HG03432 (cell line): ENCODE data around the gene EGFR.
A peak's percentile ranks its signal among the peaks of the same experiment; 100 is the strongest.
"Not testable (repeated sequence)": the region's sequence is repeated elsewhere in the genome, so short reads cannot be mapped to it uniquely, and the experiment has no call there.

ENCODE experiments used
- ATAC-seq: cut with Tn5 transposase; IDR thresholded peaks from one replicate; pipeline ENCODE4 v1.9.1; 2021; ENCODE audit warnings: mild to moderate bottlenecking, moderate library complexity; ENCODE audit not compliant: unreplicated experiment

The EGFR gene

DNA sequence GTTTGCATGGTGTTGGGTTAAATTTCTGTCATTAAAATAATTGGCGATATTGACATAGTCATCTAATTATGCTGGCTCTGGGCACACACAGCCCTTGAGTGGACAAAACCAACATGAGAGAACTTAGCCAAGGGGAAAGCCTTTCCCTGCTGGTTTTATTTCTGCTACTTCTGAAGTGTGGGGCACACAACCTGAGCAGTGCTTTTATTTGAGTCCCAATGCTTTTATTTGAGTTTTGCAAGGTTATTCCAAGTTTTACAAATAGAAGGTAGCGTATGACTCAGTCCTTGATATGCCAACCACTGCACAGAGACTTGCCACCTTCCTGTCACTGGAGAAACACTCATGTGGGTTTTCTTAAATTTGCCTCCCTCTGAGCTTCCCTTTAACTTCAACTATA lies 145.7 kb downstream of the EGFR start:
- ATAC-seq, result no peak

DNA sequence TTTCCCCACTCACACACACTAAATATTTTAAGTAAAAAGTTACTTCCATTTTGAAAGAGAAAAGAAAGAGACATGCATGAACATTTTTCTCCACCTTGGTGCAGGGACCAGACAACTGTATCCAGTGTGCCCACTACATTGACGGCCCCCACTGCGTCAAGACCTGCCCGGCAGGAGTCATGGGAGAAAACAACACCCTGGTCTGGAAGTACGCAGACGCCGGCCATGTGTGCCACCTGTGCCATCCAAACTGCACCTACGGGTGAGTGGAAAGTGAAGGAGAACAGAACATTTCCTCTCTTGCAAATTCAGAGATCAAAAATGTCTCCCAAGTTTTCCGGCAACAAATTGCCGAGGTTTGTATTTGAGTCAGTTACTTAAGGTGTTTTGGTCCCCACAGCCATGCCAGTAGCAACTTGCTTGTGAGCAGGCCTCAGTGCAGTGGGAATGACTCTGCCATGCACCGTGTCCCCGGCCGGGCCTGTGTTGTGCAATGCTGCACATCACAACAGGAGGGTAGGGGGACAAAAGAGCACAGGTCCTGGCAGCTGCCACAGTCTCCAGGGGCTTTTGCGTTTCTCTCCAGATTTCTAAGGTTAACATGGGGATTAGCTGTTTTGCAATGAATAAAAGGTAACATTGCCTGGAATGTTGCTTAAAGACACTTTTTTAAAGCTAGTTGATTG lies 146.5 kb downstream of the EGFR start:
- ATAC-seq, result no peak

DNA sequence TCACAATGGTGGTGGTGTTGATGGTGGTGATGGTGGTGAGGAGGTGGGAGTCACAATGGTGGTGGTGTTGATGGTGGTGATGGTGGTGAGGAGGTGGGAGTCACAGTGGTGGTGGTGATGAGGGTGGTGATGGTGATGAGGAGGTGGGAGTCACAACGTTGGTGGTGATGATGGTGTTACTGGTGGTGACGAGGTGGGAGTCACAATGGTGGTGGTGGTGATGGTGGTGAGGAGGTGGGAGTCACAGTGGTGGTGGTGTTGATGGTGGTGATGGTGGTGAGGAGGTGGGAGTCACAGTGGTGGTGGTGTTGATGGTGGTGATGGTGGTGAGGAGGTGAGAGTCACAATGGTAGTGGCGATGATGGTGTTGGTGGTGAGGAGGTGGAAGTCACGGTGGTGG lies 148.5 kb downstream of the EGFR start:
- not testable (repeated sequence) for ATAC-seq

DNA sequence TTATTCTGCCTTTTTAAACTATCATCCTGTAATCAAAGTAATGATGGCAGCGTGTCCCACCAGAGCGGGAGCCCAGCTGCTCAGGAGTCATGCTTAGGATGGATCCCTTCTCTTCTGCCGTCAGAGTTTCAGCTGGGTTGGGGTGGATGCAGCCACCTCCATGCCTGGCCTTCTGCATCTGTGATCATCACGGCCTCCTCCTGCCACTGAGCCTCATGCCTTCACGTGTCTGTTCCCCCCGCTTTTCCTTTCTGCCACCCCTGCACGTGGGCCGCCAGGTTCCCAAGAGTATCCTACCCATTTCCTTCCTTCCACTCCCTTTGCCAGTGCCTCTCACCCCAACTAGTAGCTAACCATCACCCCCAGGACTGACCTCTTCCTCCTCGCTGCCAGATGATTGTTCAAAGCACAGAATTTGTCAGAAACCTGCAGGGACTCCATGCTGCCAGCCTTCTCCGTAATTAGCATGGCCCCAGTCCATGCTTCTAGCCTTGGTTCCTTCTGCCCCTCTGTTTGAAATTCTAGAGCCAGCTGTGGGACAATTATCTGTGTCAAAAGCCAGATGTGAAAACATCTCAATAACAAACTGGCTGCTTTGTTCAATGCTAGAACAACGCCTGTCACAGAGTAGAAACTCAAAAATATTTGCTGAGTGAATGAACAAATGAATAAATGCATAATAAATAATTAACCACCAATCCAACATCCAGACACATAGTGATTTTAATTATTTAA lies 151.7 kb downstream of the EGFR start:
- no peak for ATAC-seq

DNA sequence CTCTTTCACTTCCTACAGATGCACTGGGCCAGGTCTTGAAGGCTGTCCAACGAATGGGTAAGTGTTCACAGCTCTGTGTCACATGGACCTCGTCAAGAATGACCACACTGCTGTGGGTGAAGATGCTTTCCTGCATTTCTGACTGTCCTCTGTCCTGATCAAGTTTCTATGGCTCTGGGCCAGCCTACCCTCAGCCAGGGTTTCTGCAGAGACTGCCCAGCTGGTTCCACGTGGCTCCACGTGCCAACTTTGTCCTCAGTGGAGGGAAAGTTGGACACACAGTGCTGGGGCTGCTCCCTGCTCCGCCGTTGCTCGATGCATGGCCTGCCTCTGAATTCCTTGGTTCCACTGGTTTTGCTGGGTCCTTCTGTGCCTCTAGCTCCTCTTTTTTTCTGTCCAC lies 152.3 kb downstream of the EGFR start:
- ATAC-seq, result no peak

DNA sequence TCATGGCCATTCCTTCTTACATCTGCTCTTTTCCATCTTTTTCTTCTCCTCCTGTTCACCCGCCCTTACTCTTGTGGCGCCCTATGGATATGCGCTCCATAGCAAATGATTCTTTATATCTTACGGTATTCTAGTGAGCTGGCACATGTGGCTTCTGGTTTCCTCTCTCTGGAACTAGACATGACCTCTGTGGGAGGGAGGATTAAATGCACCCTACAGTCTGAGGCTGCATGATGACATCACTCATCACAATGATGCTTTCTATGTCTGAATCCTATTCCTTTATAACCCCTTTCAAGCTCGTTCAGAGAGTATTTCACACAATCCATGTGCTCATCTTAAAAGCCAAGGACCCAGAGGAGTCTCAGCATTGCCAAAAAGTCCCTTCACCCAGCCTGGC lies 153.3 kb downstream of the EGFR start:
- ATAC-seq, result no peak

DNA sequence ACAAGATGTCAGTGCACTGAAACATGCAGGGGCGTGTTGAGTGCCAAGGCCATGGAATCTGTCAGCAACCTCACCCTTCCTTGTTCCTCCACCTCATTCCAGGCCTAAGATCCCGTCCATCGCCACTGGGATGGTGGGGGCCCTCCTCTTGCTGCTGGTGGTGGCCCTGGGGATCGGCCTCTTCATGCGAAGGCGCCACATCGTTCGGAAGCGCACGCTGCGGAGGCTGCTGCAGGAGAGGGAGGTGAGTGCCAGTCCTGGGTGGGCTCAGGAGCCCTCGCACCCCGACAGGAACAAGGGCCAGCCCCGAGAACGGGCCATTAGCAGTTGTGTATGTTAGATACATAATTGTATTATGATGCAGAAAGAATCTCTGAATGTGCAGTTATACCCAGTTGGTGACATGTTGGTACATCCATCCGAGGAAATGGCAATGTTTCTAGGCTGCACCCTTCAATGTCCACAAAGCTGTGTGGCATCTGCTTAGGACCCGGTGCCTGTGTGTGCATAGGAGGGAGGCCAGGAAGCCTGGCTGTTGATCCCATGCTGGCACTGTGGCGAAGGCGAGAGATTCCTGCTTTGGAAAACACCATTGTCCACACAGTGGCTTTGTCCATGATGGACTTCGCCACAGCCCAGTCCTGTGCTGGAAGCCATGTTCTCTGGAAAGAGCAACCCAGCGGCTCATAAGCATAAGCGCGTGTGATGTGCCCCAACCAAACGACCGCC lies 154.2 kb downstream of the EGFR start:
- no peak for ATAC-seq

DNA sequence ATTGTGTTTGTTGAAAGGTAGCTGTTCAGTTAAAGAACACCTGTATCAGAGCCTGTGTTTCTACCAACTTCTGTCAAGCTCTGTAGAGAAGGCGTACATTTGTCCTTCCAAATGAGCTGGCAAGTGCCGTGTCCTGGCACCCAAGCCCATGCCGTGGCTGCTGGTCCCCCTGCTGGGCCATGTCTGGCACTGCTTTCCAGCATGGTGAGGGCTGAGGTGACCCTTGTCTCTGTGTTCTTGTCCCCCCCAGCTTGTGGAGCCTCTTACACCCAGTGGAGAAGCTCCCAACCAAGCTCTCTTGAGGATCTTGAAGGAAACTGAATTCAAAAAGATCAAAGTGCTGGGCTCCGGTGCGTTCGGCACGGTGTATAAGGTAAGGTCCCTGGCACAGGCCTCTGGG lies 154.9 kb downstream of the EGFR start:
- no peak for ATAC-seq

DNA sequence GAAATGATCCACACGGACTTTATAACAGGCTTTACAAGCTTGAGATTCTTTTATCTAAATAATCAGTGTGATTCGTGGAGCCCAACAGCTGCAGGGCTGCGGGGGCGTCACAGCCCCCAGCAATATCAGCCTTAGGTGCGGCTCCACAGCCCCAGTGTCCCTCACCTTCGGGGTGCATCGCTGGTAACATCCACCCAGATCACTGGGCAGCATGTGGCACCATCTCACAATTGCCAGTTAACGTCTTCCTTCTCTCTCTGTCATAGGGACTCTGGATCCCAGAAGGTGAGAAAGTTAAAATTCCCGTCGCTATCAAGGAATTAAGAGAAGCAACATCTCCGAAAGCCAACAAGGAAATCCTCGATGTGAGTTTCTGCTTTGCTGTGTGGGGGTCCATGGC lies 155.6 kb downstream of the EGFR start:
- ATAC-seq, result no peak

DNA sequence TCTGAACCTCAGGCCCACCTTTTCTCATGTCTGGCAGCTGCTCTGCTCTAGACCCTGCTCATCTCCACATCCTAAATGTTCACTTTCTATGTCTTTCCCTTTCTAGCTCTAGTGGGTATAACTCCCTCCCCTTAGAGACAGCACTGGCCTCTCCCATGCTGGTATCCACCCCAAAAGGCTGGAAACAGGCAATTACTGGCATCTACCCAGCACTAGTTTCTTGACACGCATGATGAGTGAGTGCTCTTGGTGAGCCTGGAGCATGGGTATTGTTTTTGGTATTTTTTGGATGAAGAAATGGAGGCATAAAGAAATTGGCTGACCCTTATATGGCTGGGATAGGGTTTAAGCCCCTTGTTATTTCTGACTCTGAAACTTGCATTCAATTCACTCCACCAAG lies 156.0 kb downstream of the EGFR start:
- no peak for ATAC-seq

DNA sequence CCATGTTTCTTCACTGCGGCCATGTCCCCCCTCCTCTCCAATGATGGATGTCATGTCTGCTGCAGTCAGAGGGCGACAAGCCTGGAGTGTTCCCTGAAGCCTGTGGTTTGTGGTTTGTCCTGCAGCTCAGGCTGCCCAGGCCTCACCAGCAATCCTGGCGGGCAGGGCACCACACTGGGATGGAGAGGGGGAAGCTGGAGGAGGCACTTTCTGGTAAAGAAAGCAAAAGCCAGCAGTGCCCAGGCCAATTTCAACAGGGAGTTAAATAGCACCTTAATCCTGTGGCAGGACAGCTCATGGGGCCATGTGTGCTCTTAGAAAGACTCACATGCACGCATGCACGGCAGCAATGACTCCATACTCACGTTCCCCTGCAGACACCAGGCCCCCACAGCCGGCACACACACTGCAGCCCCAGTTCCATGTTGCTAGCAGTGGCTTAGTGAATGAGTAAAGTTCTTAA lies 158.3 kb downstream of the EGFR start:
- no peak for ATAC-seq

DNA sequence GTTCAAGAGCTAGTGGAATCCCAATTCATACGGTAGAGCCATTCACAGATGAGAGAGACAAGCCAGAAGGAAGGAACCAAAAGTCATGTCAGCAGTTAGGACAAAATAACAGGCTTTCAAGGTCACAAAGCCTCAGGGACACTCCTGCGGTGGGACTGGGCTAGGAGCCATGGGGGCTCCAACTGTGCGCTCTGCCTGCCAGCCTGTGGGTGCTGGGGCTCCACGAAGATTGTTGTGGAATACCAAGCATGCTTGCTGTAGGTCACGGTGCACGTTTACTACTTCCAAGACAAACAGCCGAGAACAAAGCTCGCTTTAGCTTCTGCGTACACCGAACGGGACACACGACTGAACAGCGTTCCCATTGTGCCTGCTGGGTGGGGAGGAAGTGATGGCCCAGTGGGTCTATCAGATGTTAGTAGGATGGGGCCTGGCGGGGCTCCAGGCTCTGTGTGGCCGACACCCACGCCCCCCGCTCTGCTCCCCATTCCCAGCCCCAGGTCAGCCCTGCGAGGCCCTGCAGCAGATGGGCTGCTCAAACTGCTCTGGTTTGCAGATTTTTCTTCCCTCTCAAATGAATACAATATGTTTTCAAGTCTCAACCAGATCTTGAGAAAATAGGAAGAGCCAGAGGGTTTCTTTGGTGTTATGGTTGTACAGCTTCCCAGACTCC lies 158.9 kb downstream of the EGFR start:
- no peak for ATAC-seq

DNA sequence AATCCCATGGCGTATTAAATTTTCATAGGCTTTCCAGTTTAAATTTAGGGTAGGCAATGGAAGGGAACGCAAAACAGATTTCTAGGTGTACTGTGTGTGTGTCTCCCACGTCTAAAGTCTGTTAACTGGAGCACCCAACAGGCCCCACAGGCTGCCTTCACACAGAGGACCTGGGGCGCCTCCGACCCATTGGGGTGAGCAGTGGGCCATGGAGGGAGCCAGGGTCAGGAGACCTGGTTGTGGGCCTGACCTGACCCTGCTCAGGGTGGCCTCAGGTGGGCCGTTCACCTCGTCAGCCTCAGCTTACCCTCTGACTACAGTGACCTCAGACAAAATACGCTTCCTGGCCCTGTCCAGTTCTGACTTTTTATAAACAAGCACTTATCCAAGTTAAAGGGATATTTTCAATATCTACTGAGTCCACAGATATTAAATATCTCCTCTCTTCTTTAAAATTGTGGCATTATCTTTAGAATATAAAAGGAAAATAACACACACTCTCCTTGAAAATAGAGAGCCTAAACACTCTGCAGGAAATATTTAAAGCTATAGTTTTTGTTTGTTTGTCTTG lies 159.6 kb downstream of the EGFR start:
- ATAC-seq, result no peak

DNA sequence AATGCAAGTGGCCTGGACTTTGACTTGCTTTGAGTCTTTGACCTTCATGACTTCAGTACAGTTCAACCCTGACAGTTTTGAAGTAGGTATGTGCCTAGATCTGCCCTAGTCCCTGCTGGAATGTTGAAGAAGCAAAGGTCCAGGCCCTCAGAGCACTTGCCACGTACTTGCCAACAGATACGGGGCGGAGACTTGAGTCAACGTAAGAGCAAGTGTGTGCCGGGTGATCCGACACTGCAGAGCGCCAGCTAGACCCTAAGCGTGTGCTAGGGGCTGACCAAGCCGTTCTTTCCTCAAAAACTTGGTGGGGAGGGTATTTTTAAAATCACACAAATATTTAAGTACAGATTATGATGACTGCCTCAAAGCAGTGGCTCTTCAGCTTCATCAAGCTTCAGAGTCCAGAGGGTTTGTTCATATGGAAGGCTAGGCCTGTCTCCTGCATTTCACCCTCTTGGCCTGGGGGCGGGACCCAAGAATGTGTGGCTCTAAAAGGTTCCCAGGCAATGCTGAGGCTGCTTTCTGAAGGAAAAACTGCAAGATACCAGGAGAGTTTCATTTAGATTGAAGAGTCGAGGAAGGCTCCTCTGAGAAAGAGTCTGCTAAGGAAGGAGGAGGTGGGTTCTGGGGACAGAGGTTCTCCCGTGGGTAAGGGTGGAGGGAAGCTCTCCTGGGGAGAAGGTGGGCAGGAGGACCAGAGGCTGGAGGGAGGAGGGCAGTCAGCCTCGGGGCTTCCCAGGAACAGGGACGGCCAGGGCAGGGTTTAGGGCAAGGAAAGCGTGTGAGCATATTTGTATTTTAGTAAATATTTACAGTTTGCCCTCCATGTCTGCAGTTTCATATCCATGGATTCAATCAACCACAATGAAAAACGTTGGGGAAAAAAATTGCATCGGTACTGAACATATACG lies 160.3 kb downstream of the EGFR start:
- no peak for ATAC-seq

DNA sequence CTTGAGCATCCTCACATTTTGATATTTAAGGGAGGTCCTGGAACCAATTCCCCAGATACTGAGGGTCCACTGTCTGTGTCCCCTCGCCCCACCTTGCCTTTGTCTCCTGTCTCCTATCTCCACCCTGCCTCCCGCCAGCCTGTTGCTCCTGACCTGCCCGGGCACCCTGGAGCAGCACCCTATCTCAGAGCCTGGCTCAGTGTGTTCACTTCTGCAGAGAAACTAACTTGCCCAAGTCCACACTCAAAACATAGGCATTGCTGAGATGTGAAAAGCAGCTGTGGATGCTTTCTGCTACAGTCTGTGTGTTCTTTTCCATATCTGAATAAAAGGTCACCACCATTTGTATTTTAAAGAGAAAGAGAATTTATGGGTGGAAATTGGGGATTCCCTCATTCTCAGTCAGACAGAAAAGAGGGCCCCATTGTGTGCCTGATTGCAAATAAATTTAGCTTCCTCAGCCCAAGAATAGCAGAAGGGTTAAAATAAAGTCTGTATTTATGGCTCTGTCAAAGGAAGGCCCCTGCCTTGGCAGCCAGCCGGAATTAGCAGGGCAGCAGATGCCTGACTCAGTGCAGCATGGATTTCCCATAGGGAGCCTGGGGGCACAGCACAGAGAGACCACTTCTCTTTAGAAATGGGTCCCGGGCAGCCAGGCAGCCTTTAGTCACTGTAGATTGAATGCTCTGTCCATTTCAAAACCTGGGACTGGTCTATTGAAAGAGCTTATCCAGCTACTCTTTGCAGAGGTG lies 161.3 kb downstream of the EGFR start:
- no peak for ATAC-seq

DNA sequence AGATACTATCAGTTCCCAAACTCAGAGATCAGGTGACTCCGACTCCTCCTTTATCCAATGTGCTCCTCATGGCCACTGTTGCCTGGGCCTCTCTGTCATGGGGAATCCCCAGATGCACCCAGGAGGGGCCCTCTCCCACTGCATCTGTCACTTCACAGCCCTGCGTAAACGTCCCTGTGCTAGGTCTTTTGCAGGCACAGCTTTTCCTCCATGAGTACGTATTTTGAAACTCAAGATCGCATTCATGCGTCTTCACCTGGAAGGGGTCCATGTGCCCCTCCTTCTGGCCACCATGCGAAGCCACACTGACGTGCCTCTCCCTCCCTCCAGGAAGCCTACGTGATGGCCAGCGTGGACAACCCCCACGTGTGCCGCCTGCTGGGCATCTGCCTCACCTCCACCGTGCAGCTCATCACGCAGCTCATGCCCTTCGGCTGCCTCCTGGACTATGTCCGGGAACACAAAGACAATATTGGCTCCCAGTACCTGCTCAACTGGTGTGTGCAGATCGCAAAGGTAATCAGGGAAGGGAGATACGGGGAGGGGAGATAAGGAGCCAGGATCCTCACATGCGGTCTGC lies 162.2 kb downstream of the EGFR start:
- no peak for ATAC-seq

DNA sequence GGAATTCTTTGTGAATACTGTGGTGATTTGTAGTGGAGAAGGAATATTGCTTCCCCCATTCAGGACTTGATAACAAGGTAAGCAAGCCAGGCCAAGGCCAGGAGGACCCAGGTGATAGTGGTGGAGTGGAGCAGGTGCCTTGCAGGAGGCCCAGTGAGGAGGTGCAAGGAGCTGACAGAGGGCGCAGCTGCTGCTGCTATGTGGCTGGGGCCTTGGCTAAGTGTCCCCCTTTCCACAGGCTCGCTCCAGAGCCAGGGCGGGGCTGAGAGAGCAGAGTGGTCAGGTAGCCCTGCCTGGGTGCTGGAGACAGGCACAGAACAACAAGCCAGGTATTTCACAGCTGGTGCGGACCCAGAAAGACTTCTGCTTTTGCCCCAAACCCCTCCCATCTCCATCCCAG lies 162.9 kb downstream of the EGFR start:
- ATAC-seq, result no peak

DNA sequence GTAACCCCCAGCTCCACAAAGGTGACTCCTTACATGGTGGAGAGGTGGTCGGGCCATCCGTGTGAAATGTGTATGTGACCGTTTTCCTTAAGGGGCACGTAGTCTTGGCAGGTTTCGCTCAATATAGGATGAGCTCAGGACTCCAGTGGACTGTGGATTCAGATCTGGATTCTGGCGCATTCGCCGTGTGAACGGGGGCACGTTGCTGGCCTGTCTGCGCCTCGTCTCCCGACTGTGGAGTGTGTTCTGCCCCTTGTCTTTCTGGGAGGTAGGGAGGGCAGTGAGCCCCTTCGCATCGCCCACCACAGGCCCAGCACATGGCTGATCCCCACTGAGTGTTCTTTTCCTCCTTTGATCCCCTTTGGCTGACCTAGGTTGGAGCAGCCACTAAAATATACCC lies 165.1 kb downstream of the EGFR start:
- no peak for ATAC-seq

DNA sequence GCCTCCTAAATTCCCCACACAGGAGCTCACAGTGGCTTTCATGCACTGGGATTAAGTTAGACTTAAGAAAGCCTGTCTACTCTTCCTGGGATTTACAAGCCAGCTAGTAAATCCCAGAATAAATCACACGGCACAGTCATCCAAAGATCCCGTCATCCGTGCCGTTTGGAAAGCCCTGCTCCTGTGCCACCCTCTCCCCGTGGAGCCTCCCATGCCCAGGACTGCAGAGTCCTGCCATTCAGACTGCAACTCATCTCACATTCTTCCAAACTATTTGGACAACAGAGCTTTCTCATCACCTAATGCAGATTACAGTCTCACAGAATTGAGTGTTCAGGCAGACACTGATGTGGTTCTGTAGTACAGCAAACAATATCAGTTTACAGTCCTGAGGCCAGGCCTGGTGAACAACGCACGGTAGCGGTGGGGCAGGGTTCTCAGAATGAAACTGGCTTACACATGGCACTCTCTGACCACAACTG lies 166.5 kb downstream of the EGFR start:
- ATAC-seq, result peak; percentile 43
